Activated T-helper 1 cell treated with anti-CD3 and anti-CD28 coated beads, Interleukin-12 subunit alpha, Interleukin-12 subunit beta, Interleukin-2, Interleukin-4 antibody, amounts not matched to agents 30 ng/mL and 10 ng/mL and 1 ng/mL, durations not matched to agents 14 hours and 24 hours and 36 hours (primary cell): ENCODE data around the gene GSTK1. TPM values are rescaled to one million over a fixed set of nuclear protein-coding genes. Genes with fewer than 3 reads are reported as not detected.
A peak's percentile ranks its signal among the peaks of the same experiment; 100 is the strongest.

Experiments
- DNase-seq: peaks from one replicate; pipeline ENCODE4 v3.0.0; 2021; ENCODE audit warnings: low spot score
- H3K27ac Mint-ChIP-seq: one replicate; pipeline ENCODE4 v1.8.0; 2021; ENCODE audit warnings: mild to moderate bottlenecking, mixed read lengths
- H3K27me3 Mint-ChIP-seq: one replicate; pipeline ENCODE4 v1.8.0; 2022; ENCODE audit warnings: mild to moderate bottlenecking, moderate library complexity, mixed read lengths; ENCODE audit not compliant: insufficient read depth
- H3K36me3 Mint-ChIP-seq: one replicate; pipeline ENCODE4 v1.8.0; 2021; ENCODE audit warnings: low read depth, mixed read lengths
- H3K4me1 Mint-ChIP-seq: one replicate; pipeline ENCODE4 v1.8.0; 2021; ENCODE audit warnings: low read depth, mixed read lengths
- H3K4me3 Mint-ChIP-seq: one replicate; pipeline ENCODE4 v1.8.0; 2021; ENCODE audit warnings: mild to moderate bottlenecking, moderate library complexity, mixed read lengths
- H3K9me3 Mint-ChIP-seq: one replicate; pipeline ENCODE4 v1.8.0; 2021; ENCODE audit warnings: mixed read lengths
- intact Hi-C: fragments of 100-400 bp; cut with micrococcal nuclease; formaldehyde crosslinking; loops from one replicate; pipeline ENCODE4 v1.15.1; 2024
- total RNA-seq: library from RNA; stranded (reverse); gene quantifications from 2 replicates; pipeline ENCODE4 v1.2.3, GENCODE V29; 2022

Gene GSTK1
- total RNA-seq, 1 donor from 2014 or later: 135 TPM

GRCh38 chr7:143229054-143229790 lies 34.0 kb upstream of the GSTK1 start:
- Mint-ChIP-seq H3K4me3 (no peak overlapping the region), H3K36me3 (no peaks in the 10 kb centered on the region), H3K9me3 (no peaks in the 10 kb centered on the region)

GRCh38 chr7:143230602-143231457 lies 32.4 kb upstream of the GSTK1 start:
- no peaks in the 10 kb centered on the region for H3K4me1 Mint-ChIP-seq
- no peaks in the 10 kb centered on the region for H3K36me3 Mint-ChIP-seq
- H3K4me3 Mint-ChIP-seq: no peak overlapping the region
- H3K27me3 Mint-ChIP-seq: peaks cover 18% of the 10 kb centered on the region
- no peak overlapping the region for H3K27ac Mint-ChIP-seq
- intact Hi-C loops: no loop called here
- DNase-seq: no peak
- peaks cover 7% of the 10 kb centered on the region for H3K9me3 Mint-ChIP-seq

More at GRCh38 chr7:143229054-143229790, 34.0 kb upstream of the GSTK1 start:
- intact Hi-C loops: no loop called here
- Mint-ChIP-seq H3K27ac (no peak overlapping the region), H3K27me3 (peaks cover 16% of the 10 kb centered on the region), H3K4me1 (no peaks in the 10 kb centered on the region)
- DNase-seq: no peak

DNA sequence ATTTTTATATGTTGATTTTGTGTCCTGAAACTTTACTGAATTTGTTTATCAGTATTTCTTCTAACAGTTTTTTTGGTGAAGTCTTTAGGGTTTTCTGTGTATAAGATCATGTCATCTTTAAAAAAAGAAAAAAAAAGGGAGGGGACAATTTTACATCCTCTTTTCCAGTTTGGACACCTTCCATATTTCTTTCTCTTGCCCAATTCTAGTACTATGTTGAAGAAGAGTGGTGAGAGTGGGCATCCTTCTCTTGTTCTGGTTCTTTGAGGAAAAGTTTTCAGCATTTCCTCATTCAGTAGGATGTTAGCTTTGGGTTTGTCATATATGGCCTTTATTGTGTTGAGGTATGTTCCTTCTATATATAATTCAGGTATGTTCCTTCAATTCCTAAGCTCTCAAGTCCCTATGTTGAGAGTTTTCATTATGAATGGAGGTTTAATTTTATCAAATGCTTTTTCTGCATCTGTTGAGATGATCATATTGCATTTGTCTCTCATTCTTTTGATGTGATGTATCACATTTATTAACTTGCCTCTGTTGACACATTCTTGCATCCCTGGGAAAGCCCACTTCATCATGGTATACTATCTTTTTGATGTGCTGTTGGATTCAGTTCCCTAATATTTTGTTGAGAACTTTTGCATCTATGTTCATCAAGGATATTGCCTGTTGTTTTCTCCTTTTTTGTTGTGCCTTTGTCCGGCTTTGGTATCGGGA lies 29.3 kb upstream of the GSTK1 start:
- Mint-ChIP-seq H3K36me3 (peaks cover 2% of the 10 kb centered on the region), H3K9me3 (peaks cover 24% of the 10 kb centered on the region), H3K4me3 (no peak overlapping the region), H3K27me3 (peaks cover 23% of the 10 kb centered on the region), H3K27ac (no peak overlapping the region), H3K4me1 (no peaks in the 10 kb centered on the region)
- DNase-seq: no peak
- intact Hi-C loops: no loop called here

GRCh38 chr7:143234533-143234875 lies 28.7 kb upstream of the GSTK1 start:
- intact Hi-C loops: no loop called here
- H3K4me1 Mint-ChIP-seq: no peaks in the 10 kb centered on the region
- peaks cover 24% of the 10 kb centered on the region for H3K9me3 Mint-ChIP-seq
- DNase-seq: no peak
- peaks cover 2% of the 10 kb centered on the region for H3K36me3 Mint-ChIP-seq
- H3K4me3 Mint-ChIP-seq: no peak overlapping the region
- peaks cover 23% of the 10 kb centered on the region for H3K27me3 Mint-ChIP-seq
- H3K27ac Mint-ChIP-seq: no peak overlapping the region

DNA sequence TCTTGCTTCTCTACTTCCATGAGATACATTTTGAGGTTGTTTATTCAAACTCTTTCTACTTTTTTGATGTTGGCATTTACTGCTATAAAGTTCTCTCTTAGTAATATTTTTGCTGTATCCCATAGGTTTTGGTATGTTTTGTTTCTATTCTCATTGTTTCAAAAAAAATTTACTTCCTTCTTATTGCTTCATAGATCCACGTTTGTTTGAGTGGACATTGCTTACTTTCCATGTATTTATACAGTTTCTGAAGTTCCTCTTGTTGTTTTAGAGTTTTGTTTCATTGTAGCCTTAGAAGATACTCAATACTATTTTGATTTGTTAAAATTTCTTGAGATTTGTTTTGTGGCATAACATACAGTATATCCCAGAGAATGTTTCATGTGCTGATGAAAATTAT lies 27.7 kb upstream of the GSTK1 start:
- H3K4me3 Mint-ChIP-seq: no peak overlapping the region
- H3K4me1 Mint-ChIP-seq: peaks cover 8% of the 10 kb centered on the region
- DNase-seq: no peak
- peaks cover 2% of the 10 kb centered on the region for H3K36me3 Mint-ChIP-seq
- H3K27me3 Mint-ChIP-seq: peaks cover 23% of the 10 kb centered on the region
- intact Hi-C loops: no loop called here
- H3K9me3 Mint-ChIP-seq: peaks cover 24% of the 10 kb centered on the region
- H3K27ac Mint-ChIP-seq: no peak overlapping the region

DNA sequence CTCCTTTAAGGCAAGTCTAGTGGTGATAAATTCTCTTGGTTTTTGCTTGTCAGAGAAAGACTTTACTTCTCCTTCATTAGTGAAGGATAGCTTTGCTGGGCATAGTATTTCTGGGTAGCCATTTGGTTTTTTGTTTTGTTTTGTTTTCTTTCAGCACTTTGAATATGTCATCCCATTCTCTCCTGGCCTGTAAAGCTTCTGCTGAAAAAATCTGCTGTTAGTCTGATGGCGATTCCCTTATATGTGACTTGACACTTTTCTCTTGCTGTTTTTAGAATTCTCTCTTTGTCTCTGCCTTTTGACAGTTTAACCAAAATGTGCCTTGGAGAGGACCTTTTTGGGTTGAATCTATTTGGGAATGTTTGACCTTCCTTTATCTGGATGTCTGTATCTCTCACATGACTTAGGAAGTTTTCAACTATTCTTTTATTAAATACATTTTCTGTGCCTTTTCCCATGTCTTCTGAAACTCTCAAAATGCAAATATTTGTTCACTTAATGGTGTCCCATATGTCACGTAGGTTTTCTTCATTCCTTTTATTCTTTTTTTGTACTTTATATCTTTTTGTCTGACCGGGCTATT lies 26.7 kb upstream of the GSTK1 start:
- no peak overlapping the region for H3K27ac Mint-ChIP-seq
- intact Hi-C loops: no loop called here
- H3K4me1 Mint-ChIP-seq: peaks cover 18% of the 10 kb centered on the region
- peaks cover 24% of the 10 kb centered on the region for H3K9me3 Mint-ChIP-seq
- peaks cover 23% of the 10 kb centered on the region for H3K27me3 Mint-ChIP-seq
- H3K4me3 Mint-ChIP-seq: no peak overlapping the region
- DNase-seq: no peak
- peaks cover 2% of the 10 kb centered on the region for H3K36me3 Mint-ChIP-seq

DNA sequence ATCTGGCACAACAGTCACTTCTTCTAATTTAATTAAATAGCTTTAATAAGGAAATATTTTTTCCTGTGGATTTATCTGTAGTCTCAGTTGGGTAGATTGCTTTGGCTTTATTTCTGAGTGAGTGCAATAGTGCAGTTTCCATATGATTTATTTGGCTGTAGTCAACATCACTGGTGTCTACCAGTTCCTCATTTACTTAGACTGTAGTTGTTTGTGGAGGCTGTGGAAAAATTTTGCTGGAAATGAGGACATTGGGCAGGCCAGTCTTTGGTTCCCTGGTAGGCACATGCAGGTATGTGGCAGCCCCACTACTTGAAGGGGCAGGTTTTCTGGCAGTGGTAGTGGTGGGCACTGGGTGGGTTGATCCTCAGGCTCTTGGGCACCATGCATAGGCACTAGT lies 25.9 kb upstream of the GSTK1 start:
- Mint-ChIP-seq H3K9me3 (peaks cover 24% of the 10 kb centered on the region), H3K27me3 (peaks cover 23% of the 10 kb centered on the region), H3K27ac (no peak overlapping the region), H3K4me3 (no peak overlapping the region), H3K4me1 (peaks cover 26% of the 10 kb centered on the region), H3K36me3 (peaks cover 2% of the 10 kb centered on the region)
- no peak for DNase-seq
- intact Hi-C loops: no loop called here

GRCh38 chr7:143238289-143238980 lies 24.8 kb upstream of the GSTK1 start:
- intact Hi-C loops: no loop called here
- no peak overlapping the region for H3K4me3 Mint-ChIP-seq
- H3K27ac Mint-ChIP-seq: no peak overlapping the region
- H3K36me3 Mint-ChIP-seq: peaks cover 2% of the 10 kb centered on the region
- peaks cover 33% of the 10 kb centered on the region for H3K4me1 Mint-ChIP-seq
- peaks cover 24% of the 10 kb centered on the region for H3K9me3 Mint-ChIP-seq
- H3K27me3 Mint-ChIP-seq: peaks cover 16% of the 10 kb centered on the region
- no peak for DNase-seq

- H3K4me3 Mint-ChIP-seq: no peak overlapping the region
- H3K36me3 Mint-ChIP-seq: peaks cover 2% of the 10 kb centered on the region
- H3K27ac Mint-ChIP-seq: peak overlapping the region; percentile 74
- peaks cover 13% of the 10 kb centered on the region for H3K27me3 Mint-ChIP-seq
- intact Hi-C loops: loop anchor here (1.0 to 2.0 kb wide), 10 partner anchors 9 to 431 kb away; partner anchors contain the start of genes CASP2, FAM131B and GSTK1
- H3K4me1 Mint-ChIP-seq: peaks cover 46% of the 10 kb centered on the region
- no peak for DNase-seq
- H3K9me3 Mint-ChIP-seq: peaks cover 27% of the 10 kb centered on the region
Measured at GRCh38 chr7:143239813-143240212, 23.4 kb upstream of the GSTK1 start.

GRCh38 chr7:143240291-143241168 lies 22.7 kb upstream of the GSTK1 start:
- Mint-ChIP-seq H3K9me3 (peaks cover 23% of the 10 kb centered on the region), H3K4me3 (no peak overlapping the region), H3K4me1 (peaks cover 54% of the 10 kb centered on the region), H3K27ac (peak overlapping the region; percentile 74), H3K36me3 (peaks cover 2% of the 10 kb centered on the region), H3K27me3 (peaks cover 8% of the 10 kb centered on the region)
- peak; percentile 65 for DNase-seq
- intact Hi-C loops: loop anchor here (1.0 to 2.0 kb wide), 10 partner anchors 9 to 432 kb away; partner anchors contain the start of genes CASP2, FAM131B and GSTK1

- Mint-ChIP-seq H3K9me3 (peaks cover 11% of the 10 kb centered on the region), H3K4me1 (peaks cover 71% of the 10 kb centered on the region), H3K27me3 (no peaks in the 10 kb centered on the region), H3K27ac (peak overlapping the region; percentile 42), H3K36me3 (peaks cover 8% of the 10 kb centered on the region), H3K4me3 (no peak overlapping the region)
- DNase-seq: no peak
- intact Hi-C loops: no loop called here
Measured at GRCh38 chr7:143242306-143242705, 20.9 kb upstream of the GSTK1 start.
